Breast epithelium (tissue), 4 donors: ENCODE data around the gene DYNLRB1. TPM values are rescaled to one million over a fixed set of nuclear protein-coding genes. Genes with fewer than 3 reads are reported as not detected.
"Not testable (repeated sequence)": the region's sequence is repeated elsewhere in the genome, so short reads cannot be mapped to it uniquely, and the experiment has no call there.

Source experiments
- DNase-seq, 2 donors: peaks; one replicate each; pipeline ENCODE4 v3.0.0-alpha.2; 2019; ENCODE audit warnings: low spot score in 2 of 2
- H3K27ac ChIP-seq, 2 donors: fragments of 200-600 bp; sonication (generic) in 1 of 2; one replicate each; pipeline ENCODE4 v1.5.1; 2016 to 2019; ENCODE audit warnings: mild to moderate bottlenecking in 1 of 2
- H3K27me3 ChIP-seq, 2 donors: fragments of 200-600 bp; sonication (generic) in 1 of 2; one replicate each; pipeline versions ENCODE4 v1.5.1 to v1.6.0; 2017 to 2019; ENCODE audit warnings: control low read depth in 1 of 2, mild to moderate bottlenecking in 1 of 2
- H3K36me3 ChIP-seq: fragments of 200-600 bp; one replicate; pipeline ENCODE4 v1.5.1; 2019
- H3K4me1 ChIP-seq, 2 donors: fragments of 200-600 bp; sonication (generic); one replicate each; pipeline ENCODE4 v1.5.1; 2016 to 2019; ENCODE audit warnings: control low read depth in 1 of 2
- H3K4me3 ChIP-seq, 3 donors: fragments of 200-600 bp; sonication (generic); 1 replicate in 2 of 3; 2 replicates in 1 of 3; pipeline ENCODE4 v1.5.1; 2016 to 2019; ENCODE audit warnings: mild to moderate bottlenecking in 3 of 3, moderate library complexity in 2 of 3
- H3K9me3 ChIP-seq, 2 donors: fragments of 200-600 bp; sonication (generic) in 1 of 2; one replicate each; pipeline ENCODE4 v1.5.1; 2016 to 2019; ENCODE audit warnings: control low read depth in 1 of 2
- CTCF ChIP-seq, 3 donors: fragments of 450-650 bp; IDR thresholded peaks; one replicate each; pipeline ENCODE4 v1.5.1; 2016 to 2017; ENCODE audit warnings: antibody characterized with exemption in 3 of 3, mild to moderate bottlenecking in 3 of 3, moderate library complexity in 3 of 3
- POLR2A ChIP-seq: fragments of 450-650 bp; IDR thresholded peaks from one replicate; pipeline ENCODE4 v1.6.1; 2016; ENCODE audit warnings: antibody characterized with exemption, mild to moderate bottlenecking, moderate library complexity
- POLR2AphosphoS5 ChIP-seq, 3 donors: sonication (generic); formaldehyde crosslinking; IDR thresholded peaks; one replicate each; pipeline ENCODE4 v1.6.1; 2017; ENCODE audit warnings: antibody characterized with exemption in 3 of 3
- intact Hi-C: fragments of 100-400 bp; cut with DNase I; formaldehyde crosslinking; loops from one replicate; pipeline ENCODE4 v1.15.1; 2023; ENCODE audit warnings: low total_unique reads
- total RNA-seq, 3 donors: library from RNA; depleted of rRNA; stranded (reverse); fragments of >200 nt; gene quantifications; one replicate each; pipeline ENCODE4 v1.1.0, GENCODE V29; 2016

DYNLRB1 gene
- total RNA-seq, 3 donors from 2014 or later = 77.7 to 100.0 (median 98.1) TPM

- Histone ChIP-seq H3K36me3 (no peaks in the 10 kb centered on the region), H3K27ac (peak overlapping the region; percentile 96 to 97), H3K9me3 (no peaks in the 10 kb centered on the region), H3K4me1 (peaks cover 0 to 4% of the 10 kb centered on the region in 2 donors), H3K4me3 (peak overlapping the region; percentile 82 to 89 (median 83)), H3K27me3 (no peaks in the 10 kb centered on the region)
- TF ChIP-seq POLR2AphosphoS5 (IDR thresholded peaks at IDR 0.05) (no peak), POLR2A (no peak), CTCF (IDR thresholded peaks at IDR 0.05) (no peak)
- intact Hi-C loops = no loop called here
- no peak for DNase-seq
Measured at GRCh38 chr20:34514897-34515483, 1.2 kb upstream of the DYNLRB1 start.

GRCh38 chr20:34515484-34516246 is 557 bp upstream of the DYNLRB1 start:
- intact Hi-C loops = no loop called here
- peak; percentile 50 to 70 for DNase-seq
- Histone ChIP-seq H3K36me3 (no peaks in the 10 kb centered on the region), H3K27ac (peak overlapping the region; percentile 96 to 97), H3K4me3 (peak overlapping the region; percentile 82 to 89 (median 83)), H3K4me1 (peaks cover 0 to 4% of the 10 kb centered on the region in 2 donors), H3K9me3 (no peaks in the 10 kb centered on the region), H3K27me3 (no peaks in the 10 kb centered on the region)
- TF ChIP-seq POLR2AphosphoS5 (IDR thresholded peaks at IDR 0.05) = no peak
- peak in 1 of 3 donors; percentile 10 for TF ChIP-seq CTCF (IDR thresholded peaks at IDR 0.05)

- no peak for TF ChIP-seq POLR2AphosphoS5 (IDR thresholded peaks at IDR 0.05)
- TF ChIP-seq CTCF (IDR thresholded peaks at IDR 0.05) = no peak
- TF ChIP-seq POLR2A = no peak
- Histone ChIP-seq H3K27ac (peak overlapping the region; percentile 96 to 97), H3K27me3 (no peaks in the 10 kb centered on the region), H3K4me1 (peaks cover 0 to 4% of the 10 kb centered on the region in 2 donors), H3K4me3 (peak overlapping the region; percentile 82 to 89 (median 83)), H3K36me3 (no peaks in the 10 kb centered on the region), H3K9me3 (no peaks in the 10 kb centered on the region)
- no peak for DNase-seq
- intact Hi-C loops = no loop called here
Measured at GRCh38 chr20:34517114-34517505, 888 bp downstream of the DYNLRB1 start.

- intact Hi-C loops, H3K36me3 ChIP-seq: not testable (repeated sequence)
- peaks cover 0 to 15% of the 10 kb centered on the region in 2 donors for H3K4me1 ChIP-seq
Measured at GRCh38 chr20:34518863-34519262, 2.6 kb downstream of the DYNLRB1 start.

GRCh38 chr20:34519841-34520240 is 3.6 kb downstream of the DYNLRB1 start:
- H3K4me1 ChIP-seq = peaks cover 0 to 21% of the 10 kb centered on the region in 2 donors
- H3K36me3 ChIP-seq, intact Hi-C loops, H3K4me3 ChIP-seq, H3K27me3 ChIP-seq, DNase-seq, H3K27ac ChIP-seq, H3K9me3 ChIP-seq: not testable (repeated sequence)

More at GRCh38 chr20:34518863-34519262, 2.6 kb downstream of the DYNLRB1 start:
- H3K4me3 ChIP-seq, H3K9me3 ChIP-seq, DNase-seq, H3K27me3 ChIP-seq, H3K27ac ChIP-seq: not testable (repeated sequence)
